Choroid plexus epithelial cell (primary cell): ENCODE results near the gene ISL2.

Experiments
- DNase-seq: peaks from one replicate; pipeline ENCODE4 v3.0.0-alpha.2; 2010; ENCODE audit warnings: low read depth
- H3K4me3 ChIP-seq: 2 replicates; pipeline ENCODE4 v1.5.1; 2011; ENCODE audit warnings: low read depth, mild to moderate bottlenecking, control low read depth, low read length, moderate library complexity
- CTCF ChIP-seq: conservative IDR thresholded peaks from 2 replicates; pipeline ENCODE4 v1.5.1; 2011; ENCODE audit warnings: low read depth, mild to moderate bottlenecking, control low read depth, inconsistent platforms, low read length, moderate library complexity

ISL2 gene

GRCh38 chr15:76334438-76335306 is 1.9 kb upstream of the ISL2 start:
- H3K4me3 ChIP-seq, result no peak overlapping the region
- no peak for DNase-seq
- TF ChIP-seq CTCF, result no peak

GRCh38 chr15:76335307-76336253 is 993 bp upstream of the ISL2 start:
- peak overlapping the region; percentile 18 for H3K4me3 ChIP-seq
- DNase-seq, result no peak
- TF ChIP-seq CTCF, result no peak

GRCh38 chr15:76337059-76337695 is 604 bp downstream of the ISL2 start:
- no peak for TF ChIP-seq CTCF
- H3K4me3 ChIP-seq, result no peak overlapping the region
- no peak for DNase-seq

GRCh38 chr15:76337696-76338485 is 1.3 kb downstream of the ISL2 start:
- DNase-seq, result no peak
- TF ChIP-seq CTCF, result no peak
- no peak overlapping the region for H3K4me3 ChIP-seq

GRCh38 chr15:76338486-76339304 is 2.1 kb downstream of the ISL2 start:
- no peak overlapping the region for H3K4me3 ChIP-seq
- TF ChIP-seq CTCF, result no peak
- DNase-seq, result no peak
